SHP77 treated with DMSO at 0.1 percent for 48 hours (cell line): Measurements from ENCODE around the gene SLC5A8.

Experiments used
- DNase-seq: peaks from one replicate; lab custom pipeline; 2025; lab: John Stamatoyannopoulos, UW

Gene SLC5A8

GRCh38 chr12:101209319-101210302 is at the start of gene SLC5A8:
Gene SLC5A8 (minus strand): TSS chr12:101210238. CDS start chr12:101209848, 390 bp downstream.
- no peak for DNase-seq

- no peak for DNase-seq
Observed at GRCh38 chr12:101257357-101257756, 47.3 kb upstream of the SLC5A8 start.

GRCh38 chr12:101256266-101256665 is 46.2 kb upstream of the SLC5A8 start:
- DNase-seq: no peak

GRCh38 chr12:101243616-101244015 is 33.6 kb upstream of the SLC5A8 start:
- no peak for DNase-seq

GRCh38 chr12:101243074-101243473 is 33.0 kb upstream of the SLC5A8 start:
- no peak for DNase-seq

GRCh38 chr12:101238800-101239329 is 28.8 kb upstream of the SLC5A8 start:
- DNase-seq: no peak

- no peak for DNase-seq
Observed at GRCh38 chr12:101238306-101238705, 28.3 kb upstream of the SLC5A8 start.

- no peak for DNase-seq
Observed at GRCh38 chr12:101235686-101236085, 25.6 kb upstream of the SLC5A8 start.

GRCh38 chr12:101231636-101232035 is 21.6 kb upstream of the SLC5A8 start:
- DNase-seq: no peak

GRCh38 chr12:101230547-101230946 is 20.5 kb upstream of the SLC5A8 start:
- DNase-seq: no peak

GRCh38 chr12:101229841-101230241 is 19.8 kb upstream of the SLC5A8 start:
- no peak for DNase-seq

GRCh38 chr12:101221301-101221700 is 11.3 kb upstream of the SLC5A8 start:
- no peak for DNase-seq

- DNase-seq: no peak
Observed at GRCh38 chr12:101216810-101217209, 6.8 kb upstream of the SLC5A8 start.

GRCh38 chr12:101207086-101207780 is 2.8 kb downstream of the SLC5A8 start:
- no peak for DNase-seq

GRCh38 chr12:101204602-101205304 is 5.3 kb downstream of the SLC5A8 start:
- DNase-seq: no peak

- DNase-seq: no peak
Observed at GRCh38 chr12:101200824-101201223, 9.2 kb downstream of the SLC5A8 start.

- no peak for DNase-seq
Observed at GRCh38 chr12:101200145-101200544, 9.9 kb downstream of the SLC5A8 start.

- no peak for DNase-seq
Observed at GRCh38 chr12:101186291-101186690, 23.7 kb downstream of the SLC5A8 start.

- DNase-seq: no peak
Observed at GRCh38 chr12:101181776-101182175, 28.3 kb downstream of the SLC5A8 start.

- no peak for DNase-seq
Observed at GRCh38 chr12:101174541-101174940, 35.5 kb downstream of the SLC5A8 start.

GRCh38 chr12:101173197-101173749 is 36.8 kb downstream of the SLC5A8 start:
- no peak for DNase-seq

- no peak for DNase-seq
Observed at GRCh38 chr12:101172316-101172715, 37.7 kb downstream of the SLC5A8 start.
